Fibroblast of the aortic adventitia (primary cell): ENCODE measurements around the gene ZNF620. TPM values are rescaled to one million over a fixed set of nuclear protein-coding genes. Genes with fewer than 3 reads are reported as not detected.
A peak's percentile ranks its signal among the peaks of the same experiment; 100 is the strongest.

Source experiments
- DNase-seq: peaks from one replicate; pipeline ENCODE4 v3.0.0-alpha.2; 2010; ENCODE audit warnings: low read depth
- H3K4me3 ChIP-seq: 2 replicates; pipeline ENCODE4 v1.5.1; 2011; ENCODE audit warnings: low read depth, mild to moderate bottlenecking, control low read depth, low read length, moderate library complexity
- total RNA-seq: library from RNA; depleted of rRNA; stranded (reverse); fragments of >200 nt; gene quantifications from 2 replicates; pipeline ENCODE4 v1.2.3, GENCODE V29; 2012; ENCODE audit warnings: low replicate concordance
- TF ChIP-seq, protein P1 (sequence below): IDR thresholded peaks from 2 replicates; pipeline ENCODE4 v1.5.1; 2011; ENCODE audit warnings: mild to moderate bottlenecking, low read length, control low read depth, inconsistent platforms; ENCODE audit not compliant: insufficient read depth

The ZNF620 gene
- total RNA-seq, 1 donor, result 0.99 TPM

DNA sequence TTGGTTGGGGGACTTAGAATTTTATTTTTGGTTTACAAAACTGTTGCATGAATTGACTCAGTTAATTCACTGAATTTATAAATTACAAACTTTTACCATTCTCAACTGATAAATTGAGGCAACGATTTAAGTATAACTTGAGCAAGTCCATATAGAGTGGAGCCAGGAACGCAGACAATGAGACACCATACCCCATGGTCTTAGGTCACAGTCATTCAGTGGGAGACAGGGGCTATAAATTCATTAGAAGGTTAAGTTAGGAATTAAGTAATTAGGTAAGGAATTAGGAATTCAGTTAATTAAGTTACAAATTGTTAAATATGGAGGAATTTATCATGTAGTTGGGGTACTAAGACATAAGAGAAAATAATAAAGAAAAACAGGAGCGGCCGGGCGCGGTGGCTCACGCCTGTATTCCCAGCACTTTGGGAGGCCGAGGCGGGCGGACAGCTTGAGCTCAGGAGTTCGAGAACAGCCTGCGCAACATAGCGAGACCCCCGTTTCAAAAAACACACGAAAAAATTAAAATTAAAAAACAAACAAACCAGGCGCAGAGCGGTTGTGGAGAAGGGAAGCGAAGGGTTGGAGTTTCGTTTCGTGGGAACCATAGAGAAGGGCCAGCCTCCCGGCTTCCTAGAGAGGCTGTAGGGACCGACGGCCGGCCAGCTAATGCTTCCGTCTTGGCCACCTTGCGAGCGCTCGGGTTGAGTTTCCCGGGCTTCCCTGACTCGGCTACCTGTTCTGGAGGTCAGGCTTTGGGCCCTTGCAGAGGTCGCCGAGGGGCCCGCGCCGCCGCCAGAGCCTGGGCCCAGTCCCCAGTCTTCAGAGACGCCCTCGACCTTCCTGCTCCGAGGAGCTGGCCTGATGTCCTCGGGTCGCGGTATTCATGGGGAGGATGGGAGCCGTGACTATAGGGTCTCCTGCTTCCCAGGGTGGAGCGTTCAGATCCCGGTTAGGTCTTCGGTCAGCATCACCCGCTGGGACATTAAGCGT, 29.1 kb upstream of the ZNF620 start, which contains the start of gene ZNF619:
TSS of gene ZNF619 (plus strand) at position 645 of the 993 bp plus-strand sequence. CDS start 858 bp downstream, outside the sequence.
- peak; percentile 82 for DNase-seq
- TF ChIP-seq, protein P1, sequence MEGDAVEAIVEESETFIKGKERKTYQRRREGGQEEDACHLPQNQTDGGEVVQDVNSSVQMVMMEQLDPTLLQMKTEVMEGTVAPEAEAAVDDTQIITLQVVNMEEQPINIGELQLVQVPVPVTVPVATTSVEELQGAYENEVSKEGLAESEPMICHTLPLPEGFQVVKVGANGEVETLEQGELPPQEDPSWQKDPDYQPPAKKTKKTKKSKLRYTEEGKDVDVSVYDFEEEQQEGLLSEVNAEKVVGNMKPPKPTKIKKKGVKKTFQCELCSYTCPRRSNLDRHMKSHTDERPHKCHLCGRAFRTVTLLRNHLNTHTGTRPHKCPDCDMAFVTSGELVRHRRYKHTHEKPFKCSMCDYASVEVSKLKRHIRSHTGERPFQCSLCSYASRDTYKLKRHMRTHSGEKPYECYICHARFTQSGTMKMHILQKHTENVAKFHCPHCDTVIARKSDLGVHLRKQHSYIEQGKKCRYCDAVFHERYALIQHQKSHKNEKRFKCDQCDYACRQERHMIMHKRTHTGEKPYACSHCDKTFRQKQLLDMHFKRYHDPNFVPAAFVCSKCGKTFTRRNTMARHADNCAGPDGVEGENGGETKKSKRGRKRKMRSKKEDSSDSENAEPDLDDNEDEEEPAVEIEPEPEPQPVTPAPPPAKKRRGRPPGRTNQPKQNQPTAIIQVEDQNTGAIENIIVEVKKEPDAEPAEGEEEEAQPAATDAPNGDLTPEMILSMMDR, result no peak
- H3K4me3 ChIP-seq, result peak within 1 kb of the TSS; percentile 88

DNA sequence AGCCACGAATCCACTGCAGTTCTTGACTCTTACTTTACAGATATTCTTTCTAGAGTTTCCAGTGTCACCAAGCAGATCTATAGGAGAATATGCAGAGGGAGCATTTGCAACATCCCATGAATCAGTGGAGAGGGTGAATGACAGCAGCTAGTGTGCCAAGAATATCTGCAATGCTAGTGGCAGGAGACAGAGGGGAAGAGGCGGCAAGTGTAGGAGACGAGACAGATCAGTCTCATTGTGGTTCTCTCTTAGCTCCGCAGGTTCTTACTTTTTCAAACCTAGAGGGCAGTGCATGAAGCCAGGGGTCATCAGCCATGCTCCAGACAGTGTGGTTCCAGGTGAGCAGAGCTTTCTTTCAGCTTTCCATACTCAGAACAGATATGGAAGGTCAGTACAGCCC, 28.2 kb upstream of the ZNF620 start:
- DNase-seq, result no peak
- TF ChIP-seq, protein P1, result no peak
- peak overlapping the region; percentile 88 for H3K4me3 ChIP-seq

DNA sequence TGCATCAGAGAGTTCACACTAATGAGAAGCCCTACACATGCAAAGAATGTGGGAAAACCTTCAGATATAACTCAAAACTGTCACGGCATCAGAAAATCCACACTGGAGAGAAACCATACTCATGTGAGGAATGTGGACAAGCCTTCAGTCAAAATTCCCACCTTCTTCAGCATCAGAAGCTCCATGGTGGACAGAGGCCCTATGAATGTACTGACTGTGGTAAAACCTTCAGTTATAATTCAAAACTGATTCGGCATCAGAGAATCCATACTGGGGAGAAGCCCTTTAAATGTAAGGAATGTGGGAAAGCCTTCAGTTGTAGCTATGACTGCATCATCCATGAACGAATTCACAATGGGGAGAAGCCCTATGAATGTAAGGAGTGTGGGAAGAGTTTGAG, 18.7 kb upstream of the ZNF620 start:
- TF ChIP-seq, protein P1, result no peak
- H3K4me3 ChIP-seq, result no peak overlapping the region
- no peak for DNase-seq

DNA sequence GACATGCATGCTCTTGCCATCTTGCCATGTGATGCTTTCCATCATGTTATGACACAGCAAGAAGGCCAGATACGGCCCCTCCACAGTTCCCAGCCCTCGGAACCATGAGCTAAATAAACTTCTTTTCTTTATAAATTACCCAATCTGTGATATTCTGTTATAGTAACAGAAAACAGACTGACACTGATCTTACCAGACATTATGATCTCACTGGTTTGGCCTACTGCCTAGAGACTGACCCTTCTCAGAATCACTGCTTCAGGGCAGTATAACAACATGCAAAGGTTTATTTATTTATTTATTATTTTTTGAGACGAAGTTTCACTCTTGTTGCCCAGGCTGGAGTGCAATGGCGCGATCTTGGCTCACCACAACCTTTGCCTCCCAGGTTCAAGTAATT, 14.9 kb upstream of the ZNF620 start:
- DNase-seq, result no peak
- H3K4me3 ChIP-seq, result no peak overlapping the region
- TF ChIP-seq, protein P1, result no peak

DNA sequence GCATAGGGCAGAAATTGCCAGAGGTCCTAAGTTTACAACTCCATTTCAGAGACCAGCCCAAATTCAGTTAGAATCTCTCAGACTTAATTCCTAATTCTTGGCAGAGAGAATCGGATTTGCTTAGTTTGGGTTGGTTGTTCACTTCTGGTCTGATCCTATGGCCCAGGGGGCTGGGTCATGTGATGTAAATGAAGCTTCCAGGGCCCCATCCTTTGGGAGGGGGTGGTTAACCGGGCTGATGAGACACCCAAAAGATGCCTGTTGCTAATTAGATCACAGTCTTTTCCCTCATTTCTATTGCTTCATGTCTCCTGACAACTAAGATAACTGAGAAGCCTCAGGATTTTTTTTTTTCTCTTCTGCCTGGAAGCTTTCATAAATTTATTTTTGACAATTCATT, 11.1 kb upstream of the ZNF620 start:
- no peak overlapping the region for H3K4me3 ChIP-seq
- TF ChIP-seq, protein P1, result no peak
- no peak for DNase-seq

DNA sequence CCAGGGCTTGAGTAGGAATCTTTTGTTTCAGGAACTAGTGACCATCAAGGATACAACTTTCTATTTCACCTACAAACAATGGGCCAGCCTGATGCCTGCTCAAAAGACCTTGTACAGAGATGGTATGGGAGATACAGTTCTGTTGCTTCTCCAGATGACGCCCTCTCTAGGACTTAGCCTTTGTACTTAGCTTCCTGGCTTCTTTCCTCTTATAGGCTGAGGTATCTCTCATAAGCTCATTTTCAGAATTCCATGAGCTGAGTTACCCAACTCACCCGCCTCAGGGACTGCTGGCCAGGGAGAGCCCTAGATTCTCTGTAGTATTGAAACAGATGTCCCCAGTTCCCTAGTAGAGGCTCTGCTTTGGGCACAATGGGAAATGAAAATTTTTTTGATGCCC, 8.6 kb upstream of the ZNF620 start:
- TF ChIP-seq, protein P1, result no peak
- no peak overlapping the region for H3K4me3 ChIP-seq
- no peak for DNase-seq

DNA sequence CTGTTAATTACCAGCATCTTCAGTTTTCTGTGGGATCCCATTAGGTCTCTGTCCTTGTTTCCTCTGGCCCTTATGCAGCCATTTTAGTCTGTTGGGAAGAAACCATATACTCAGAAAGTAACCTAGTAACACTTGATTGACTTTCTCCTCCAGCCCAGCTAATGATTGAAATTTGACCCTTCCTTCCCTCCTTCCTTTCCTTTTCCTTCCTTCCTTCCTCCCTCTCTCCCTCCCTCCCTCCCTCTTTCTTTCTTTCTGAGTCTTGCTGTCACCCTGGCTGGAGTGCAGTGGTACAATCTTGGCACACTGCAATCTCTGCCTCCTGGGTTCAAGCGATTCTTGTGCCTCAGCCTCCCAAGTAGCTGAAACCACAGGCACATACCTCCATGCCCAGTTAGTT, 5.9 kb upstream of the ZNF620 start:
- DNase-seq, result no peak
- no peak overlapping the region for H3K4me3 ChIP-seq
- TF ChIP-seq, protein P1, result no peak
